Measurements from ENCODE around the gene LRRK1.
A peak's percentile ranks its signal among the peaks of the same experiment; 100 is the strongest.
"Not testable (repeated sequence)": the region's sequence is repeated elsewhere in the genome, so short reads cannot be mapped to it uniquely, and the experiment has no call there.

Gene LRRK1

DNA sequence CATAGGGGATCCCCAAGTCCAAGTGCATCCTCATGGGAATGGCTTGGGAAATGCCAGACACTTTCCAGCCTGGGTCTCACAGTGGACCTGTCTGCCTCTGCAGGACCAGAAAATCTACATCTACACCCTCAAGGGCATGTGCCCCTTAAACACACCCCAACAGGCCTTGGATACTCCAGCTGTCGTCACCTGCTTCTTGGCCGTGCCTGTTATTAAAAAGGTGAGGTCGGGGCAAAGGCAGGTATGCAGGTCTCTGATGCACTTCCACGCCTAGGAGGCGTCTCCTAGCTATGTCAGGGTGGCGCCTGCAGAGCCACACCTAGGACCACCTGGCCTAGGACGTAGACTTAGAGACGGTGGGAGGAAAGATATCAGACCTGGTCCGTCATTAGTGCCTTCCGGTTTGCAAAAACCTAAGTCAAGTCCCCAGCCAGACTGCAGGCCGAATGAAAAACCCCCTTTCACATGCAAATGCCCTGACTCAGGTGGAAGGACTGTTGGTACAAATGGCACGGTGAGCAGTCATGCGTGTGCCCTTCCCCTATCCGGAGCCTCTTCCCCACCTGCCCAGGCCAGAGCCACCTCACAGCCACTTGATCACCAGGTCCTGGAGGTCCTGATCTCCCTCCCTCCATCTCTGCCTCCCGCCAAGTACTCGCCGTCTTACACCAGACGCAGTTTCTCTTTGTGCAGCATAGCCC, 143.5 kb downstream of the LRRK1 start:
- DNase-seq: no peak

DNA sequence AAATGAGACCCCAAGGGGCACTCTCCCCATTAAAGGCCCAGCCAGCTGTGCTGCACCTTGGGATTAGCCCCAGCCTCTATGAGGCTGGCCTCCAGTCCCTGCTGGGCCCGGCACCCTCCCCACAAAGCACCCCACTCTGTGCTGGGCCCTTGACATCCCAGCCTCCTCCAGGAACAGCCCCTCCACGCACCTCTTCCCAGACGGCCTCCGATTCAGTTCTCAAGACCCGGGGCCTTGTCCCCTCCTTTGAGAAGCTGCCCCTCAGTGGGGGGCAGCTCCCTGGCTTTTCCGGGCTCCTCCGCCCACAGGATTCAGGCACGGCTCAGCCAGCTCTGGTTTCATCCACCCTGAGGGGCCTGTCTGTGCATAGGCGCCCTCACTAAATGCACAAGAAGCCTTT, 144.1 kb downstream of the LRRK1 start:
- DNase-seq: no peak

DNA sequence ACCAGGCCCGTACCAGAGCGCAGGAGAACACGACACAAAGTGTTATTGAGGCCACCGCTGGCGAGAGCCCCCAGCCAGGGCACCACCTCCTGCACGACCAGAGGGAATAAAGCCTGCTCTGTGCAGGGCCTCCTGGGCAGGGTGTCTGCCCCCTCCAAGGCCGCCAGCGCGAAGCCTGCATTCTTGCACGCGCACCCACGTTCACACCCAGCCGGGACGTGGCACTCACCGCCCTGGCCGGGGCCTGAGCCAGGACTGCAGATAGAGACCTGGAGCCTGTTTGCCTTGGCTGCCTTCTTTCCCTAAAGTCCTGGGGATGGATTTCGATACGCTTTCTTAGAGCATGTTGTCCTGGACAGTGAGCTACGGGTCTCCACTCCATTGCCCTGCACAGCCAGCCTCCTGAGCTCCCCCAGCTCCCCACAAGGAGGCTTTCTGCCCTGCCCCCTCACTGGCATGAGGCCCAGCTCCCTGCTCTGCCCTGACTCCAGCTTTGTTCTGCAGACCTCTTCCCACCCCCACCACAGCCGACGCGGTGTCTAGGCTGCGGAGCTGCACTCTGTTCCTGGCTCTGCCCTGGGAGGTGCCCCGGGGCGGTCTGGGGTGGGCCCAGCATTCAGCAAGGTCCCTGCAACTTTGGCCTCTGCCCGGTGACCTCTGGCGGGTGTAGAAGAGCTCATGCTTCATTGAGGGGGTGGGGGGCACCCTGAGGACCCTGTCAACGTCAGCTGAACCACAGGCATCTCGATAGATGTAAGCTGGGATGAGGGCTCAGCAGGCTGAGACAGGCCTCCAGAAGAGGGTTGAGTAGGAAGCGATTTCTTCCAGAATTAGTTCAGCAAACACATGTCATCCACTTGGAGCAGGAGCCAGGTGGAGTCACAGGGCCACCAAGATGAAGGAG, 145.0 kb downstream of the LRRK1 start:
- no peak for DNase-seq

DNA sequence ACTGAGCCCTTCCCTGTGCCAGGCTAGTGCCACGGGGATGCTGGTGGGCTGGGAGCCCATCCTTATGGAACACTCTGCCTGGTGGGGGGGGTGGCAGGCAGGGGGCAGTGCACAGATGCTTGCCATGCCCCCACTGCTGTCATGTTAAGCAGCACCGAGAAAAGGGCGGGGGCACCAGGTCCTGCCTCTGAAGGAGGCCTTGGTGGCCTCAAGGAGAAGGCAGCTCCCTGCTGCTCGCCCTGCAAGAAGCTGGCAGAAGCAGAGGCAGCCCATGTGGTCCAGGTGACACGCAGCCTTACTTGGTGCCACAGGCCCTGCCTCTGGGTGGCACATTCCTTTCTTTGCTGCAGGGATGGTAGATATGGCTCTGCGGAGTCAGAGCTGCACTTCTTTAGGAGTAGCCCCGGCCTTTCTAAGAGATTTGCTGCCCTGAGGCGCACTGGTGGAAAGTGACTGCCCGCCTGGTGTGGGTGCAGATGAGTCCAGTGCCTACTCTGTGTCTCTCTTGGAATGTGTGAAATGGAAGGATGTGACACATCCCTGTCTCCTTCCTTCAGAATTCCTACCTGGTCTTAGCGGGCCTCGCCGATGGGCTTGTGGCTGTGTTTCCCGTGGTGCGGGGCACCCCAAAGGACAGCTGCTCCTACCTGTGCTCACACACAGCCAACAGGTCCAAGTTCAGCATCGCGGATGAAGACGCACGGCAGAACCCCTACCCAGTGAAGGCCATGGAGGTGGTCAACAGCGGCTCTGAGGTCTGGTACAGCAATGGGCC, 145.8 kb downstream of the LRRK1 start:
- no peak for DNase-seq

DNA sequence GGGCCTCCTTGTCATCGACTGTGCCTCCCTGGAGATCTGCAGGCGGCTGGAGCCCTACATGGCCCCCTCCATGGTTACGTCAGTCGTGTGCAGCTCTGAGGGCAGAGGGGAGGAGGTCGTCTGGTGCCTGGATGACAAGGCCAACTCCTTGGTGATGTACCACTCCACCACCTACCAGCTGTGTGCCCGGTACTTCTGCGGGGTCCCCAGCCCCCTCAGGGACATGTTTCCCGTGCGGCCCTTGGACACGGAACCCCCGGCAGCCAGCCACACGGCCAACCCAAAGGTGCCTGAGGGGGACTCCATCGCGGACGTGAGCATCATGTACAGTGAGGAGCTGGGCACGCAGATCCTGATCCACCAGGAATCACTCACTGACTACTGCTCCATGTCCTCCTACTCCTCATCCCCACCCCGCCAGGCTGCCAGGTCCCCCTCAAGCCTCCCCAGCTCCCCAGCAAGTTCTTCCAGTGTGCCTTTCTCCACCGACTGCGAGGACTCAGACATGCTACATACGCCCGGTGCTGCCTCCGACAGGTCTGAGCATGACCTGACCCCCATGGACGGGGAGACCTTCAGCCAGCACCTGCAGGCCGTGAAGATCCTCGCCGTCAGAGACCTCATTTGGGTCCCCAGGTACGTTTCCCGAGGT, 146.5 kb downstream of the LRRK1 start:
- no peak for DNase-seq

DNA sequence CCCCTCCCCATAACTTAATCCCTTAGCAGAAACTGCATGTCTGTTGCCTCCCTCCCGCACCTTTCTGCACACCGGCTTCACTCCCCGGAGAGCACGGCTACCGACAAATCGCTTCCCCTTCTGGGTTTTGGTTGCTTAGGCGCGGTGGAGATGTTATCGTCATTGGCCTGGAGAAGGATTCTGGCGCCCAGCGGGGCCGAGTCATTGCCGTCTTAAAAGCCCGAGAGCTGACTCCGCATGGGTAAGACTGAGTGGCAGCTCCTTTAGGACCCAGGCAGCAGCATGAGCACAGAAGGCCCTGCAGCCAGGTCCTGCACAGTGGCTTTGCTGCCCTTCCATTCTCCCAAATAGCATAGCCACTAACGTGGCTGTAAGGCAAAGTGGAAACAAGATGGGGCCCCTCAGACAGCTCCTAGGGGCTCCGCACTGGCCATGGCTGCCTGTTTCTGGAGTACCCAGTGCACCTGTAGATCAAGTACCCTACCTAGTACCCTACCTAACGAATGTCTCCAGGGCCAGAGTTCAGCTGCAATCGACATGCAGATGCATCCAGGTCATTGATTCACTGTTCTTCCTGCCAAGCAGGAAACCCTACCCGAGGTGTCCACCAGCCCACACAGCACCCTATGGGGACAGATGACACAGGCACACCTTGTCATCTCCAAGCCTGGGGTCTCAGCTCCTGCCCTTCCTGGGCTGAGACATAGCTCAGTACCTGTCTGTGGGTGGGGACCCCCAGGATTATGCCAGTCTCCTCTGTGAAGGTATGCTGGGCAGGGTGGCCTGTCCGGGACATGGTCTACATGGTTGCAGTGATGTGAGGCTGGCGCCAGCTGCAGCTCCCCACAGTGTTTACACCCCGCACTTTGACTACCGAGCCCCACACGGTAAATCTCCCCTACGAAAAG, 147.6 kb downstream of the LRRK1 start:
- DNase-seq: no peak

DNA sequence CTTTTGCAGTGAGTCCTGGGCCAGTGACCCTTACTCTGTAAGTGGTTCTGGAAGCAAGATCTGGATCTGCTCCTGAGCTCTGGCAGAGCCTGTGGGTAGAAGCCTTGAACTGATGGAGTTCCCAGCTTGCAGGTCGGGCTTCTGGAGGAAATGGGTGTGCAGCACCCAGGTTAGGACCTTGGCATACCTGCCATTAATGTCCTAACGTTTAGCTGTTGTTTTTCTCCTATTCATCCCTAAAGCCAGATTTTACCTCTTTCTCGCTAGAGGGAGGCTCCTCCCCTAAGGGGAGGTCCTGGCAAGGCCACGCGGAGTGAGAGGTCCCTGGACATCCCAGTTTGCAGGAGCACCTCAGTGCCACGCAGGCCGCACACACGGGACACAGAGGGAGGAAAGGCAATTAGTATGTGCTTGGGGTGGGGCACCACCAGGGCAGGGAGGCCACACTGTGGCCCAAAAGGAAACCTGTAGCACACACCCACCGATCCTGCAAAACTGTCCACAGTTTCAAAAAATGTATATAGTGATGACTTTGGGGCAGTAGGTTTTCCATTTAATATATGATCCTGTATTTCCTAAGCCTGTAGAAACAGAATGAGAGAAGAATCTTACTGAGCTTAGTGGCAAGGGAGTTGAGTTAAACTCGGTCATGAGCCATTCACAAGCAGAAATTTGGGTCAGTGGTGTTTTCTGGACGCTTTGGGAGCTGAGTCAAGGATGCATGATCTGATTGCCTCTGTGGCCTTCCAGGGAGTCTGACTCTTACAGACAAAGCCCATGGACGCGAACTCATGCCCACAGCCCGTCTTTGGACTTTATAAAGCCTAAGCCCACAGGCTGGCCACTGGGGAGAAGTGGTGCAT, 148.7 kb downstream of the LRRK1 start:
- DNase-seq: no peak

DNA sequence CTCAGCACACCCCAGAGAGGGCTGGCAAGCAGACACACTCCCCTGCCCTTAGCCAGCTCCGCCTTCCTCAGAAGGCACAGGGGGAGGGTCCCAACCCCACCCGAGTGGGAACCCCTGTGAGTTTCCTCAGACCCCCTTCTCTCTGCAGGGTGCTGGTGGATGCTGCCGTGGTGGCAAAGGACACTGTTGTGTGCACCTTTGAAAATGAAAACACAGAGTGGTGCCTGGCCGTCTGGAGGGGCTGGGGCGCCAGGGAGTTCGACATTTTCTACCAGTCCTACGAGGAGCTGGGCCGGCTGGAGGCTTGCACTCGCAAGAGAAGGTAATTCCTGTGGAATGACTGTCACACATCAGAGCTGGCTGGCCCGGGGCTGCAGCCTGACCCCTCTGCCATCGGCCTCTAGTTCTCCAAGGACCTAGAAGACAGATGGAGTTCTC, 149.4 kb downstream of the LRRK1 start:
- DNase-seq: no peak

DNA sequence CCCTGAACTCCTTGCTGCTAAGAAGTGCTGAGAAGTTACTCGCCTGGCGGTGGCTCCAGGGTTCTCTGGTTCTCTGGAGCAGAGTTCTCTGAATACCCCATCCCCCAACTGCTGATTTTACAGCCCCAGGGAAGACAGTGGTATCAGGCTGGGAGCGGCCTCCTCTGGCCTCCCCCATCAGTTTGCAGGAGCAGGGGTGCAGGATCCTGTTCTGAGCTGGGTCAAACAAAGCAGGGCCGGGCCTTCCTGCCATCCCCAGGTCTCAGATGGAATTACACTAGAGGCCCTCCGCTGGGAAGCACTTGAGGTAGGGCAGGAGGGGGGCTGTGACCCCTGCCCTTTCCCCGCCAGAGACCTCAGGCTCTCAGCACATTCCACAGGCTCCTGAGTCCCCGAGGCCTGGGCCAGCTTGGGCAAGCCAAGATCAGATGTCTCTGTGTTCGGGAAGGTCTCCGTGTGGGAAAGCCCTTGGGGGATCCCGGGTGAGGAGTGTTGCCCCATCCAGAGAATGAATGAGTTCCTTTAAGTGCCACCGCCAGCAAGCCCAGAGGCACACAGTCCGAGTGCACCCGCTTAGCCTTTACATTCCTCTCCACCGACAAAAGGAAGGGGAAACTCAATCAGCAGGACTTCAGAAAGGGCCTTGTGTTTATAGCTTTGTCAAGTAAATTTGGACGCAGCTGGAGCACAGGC, 149.9 kb downstream of the LRRK1 start:
- no peak for DNase-seq

DNA sequence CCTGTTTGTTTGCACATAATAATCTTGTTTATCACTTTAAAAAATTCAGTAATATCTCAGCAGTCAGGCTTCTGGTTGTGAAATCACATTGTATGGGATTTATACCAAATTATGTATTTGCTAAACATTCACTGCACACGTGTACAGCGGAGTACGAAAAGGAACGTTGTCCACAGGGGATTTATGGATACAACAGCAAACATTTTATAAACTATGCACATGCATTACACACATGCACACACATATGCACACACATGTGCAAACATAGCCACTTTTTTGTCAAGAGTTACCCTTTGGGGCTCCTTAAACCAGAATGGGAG, 150.5 kb downstream of the LRRK1 start:
- DNase-seq: no peak

DNA sequence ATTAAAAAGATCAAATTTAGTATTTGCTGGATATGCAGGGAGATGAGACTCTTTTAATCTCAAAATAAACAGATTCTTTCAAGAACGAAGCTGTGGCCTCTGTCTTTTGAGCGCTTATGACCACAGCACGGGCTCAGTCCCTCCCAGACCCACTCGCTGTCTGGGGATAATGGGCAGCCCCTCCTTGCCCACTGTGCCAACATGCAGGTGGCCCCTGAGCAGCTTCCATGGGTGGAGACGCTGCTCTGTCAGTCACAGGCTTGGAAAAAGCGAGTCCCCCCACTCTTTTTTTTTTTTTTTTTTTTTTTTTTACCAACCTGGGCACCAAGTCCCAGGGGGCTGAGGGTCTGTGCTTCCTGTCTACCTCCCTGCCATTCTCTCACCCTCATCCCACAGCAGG, 150.9 kb downstream of the LRRK1 start:
- no peak for DNase-seq

DNA sequence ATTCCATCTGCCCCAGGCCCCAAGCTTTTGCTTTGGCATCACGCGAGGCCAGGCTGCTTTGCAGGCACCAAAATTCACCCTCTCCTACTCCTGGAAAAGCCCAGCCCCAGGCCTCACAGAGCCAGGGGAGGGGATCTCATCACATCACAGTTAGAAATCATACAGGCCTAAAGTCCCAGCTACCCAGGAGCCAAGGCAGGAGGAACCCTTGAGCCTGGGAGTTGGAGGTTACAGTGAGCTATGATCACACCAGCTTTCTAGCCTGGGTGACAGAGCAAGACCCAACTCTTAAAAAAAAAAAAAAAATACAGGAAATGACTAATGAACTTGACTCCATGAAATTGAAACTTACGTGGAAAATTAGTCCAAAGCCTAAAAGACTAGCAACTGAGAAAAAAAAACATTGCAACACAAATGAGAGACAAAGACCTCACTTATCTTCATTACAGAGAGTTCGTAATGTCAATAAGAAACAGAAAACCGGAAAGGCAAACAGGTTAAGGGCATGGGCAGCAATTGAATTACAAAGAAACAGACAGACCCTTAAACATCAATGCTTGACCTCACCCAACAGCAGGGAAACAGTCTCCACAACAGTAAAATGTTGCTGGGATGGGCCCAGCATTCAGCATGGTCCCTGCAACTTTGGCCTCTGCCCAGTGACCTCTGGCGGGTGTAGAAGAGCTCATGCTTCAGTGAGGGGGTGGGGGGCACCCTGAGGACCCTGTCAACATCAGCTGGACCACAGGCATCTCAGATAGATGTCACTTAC, 151.5 kb downstream of the LRRK1 start:
- peak; percentile 28 for DNase-seq

DNA sequence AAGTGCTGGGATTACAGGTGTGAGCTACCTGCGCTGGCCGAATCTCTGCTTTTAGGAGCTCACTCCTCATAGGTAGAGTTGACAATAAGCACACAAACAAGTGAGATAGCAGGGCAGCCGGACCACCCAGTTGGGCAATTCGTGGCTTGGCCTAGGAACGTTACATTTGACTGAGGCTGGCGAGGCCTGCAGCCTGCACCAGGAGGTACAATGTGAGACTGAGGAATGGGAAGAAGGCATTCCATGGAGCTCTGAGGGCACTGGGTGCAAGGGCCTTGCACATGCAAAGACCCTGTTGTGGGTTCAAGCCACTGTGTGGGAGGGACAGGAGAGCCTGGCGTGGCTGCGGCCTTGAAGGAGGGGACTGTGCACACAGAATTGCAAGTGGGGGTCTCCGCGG, 152.5 kb downstream of the LRRK1 start:
- DNase-seq: no peak

DNA sequence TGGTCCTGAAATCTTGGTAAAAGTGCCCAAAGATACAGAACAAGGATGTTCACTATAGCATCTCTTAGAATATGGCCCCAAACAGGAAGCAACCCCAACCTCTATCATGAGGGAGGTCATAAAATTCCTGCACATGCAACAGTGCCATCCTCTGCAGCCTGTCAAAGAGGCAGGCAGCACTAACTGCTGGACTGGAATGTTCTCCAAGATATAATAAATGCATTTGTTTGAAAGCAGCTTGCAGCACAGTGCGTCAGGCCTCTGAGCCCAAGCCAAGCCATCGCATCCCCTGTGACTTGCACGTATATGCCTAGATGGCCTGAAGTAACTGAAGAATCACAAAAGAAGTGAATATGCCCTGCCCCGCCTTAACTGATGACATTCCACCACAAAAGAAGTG, 153.1 kb downstream of the LRRK1 start:
- DNase-seq: not testable (repeated sequence)

DNA sequence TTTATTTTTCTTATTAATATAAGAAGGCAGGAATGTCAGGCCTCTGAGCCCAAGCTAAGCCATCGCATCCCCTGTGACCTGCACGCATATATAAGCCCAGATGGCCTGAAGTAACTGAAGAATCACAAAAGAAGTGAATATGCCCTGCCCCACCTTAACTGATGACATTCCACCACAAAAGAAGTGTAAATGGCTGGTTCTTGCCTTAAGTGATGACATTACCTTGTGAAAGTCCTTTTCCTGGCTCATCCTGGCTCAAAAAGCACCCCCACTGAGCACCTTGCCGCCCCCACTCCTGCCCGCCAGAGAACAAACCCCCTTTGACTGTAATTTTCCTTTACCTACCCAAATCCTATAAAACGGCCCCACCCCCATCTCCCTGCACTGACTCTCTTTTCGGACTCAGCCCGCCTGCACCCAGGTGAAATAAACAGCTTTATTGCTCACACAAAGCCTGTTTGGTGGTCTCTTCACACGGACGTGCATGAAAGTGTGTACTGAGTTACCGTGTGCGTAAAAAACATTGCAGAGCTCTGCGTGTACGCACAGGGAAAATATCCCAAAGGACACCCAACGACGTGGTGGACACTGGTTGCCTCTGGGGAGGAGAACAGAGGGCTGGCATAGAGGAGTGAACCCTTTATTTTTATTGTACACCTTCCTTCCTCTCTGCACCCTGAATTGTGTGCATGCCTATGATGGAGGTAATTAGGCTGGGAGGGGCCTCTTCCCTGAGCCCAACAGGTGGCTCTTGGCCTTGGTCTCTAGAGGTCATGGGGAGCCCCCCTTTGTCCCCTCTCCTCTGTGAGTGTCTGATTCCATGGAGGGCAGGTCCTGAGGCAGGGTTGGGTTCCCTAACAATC, 158.9 kb downstream of the LRRK1 start:
- not testable (repeated sequence) for DNase-seq

DNA sequence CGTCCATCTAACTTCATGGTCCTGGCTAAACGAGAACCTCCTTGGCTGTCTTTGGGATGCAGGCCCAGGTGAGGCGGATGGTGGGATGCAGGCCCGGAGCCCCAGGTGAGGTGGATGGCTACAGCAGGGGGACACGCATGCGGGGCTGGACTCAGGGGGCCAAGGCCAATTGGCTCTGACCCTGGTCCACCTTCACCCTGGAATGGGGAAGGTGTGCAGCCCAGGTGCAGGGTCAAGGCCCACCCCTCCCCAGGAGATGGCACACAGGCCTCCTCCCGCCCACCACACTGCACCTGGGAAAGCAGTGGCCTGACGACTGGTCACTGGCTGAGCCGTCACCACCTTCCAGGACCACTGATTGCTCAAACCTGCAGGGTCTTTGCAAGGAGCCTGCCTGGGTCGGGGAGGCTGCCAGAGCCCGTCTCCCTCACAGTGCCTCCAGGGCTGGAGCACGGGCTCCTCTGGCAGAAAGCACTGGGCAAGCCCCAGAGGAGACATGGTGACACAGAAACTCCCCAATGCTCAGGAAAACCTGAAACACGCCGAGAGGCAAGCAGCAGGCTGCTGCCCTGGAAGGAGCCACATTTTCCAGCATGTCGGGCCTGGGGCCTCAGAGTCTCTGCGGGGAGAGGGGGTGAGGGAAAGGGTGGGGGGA, 159.6 kb downstream of the LRRK1 start:
- DNase-seq: no peak

DNA sequence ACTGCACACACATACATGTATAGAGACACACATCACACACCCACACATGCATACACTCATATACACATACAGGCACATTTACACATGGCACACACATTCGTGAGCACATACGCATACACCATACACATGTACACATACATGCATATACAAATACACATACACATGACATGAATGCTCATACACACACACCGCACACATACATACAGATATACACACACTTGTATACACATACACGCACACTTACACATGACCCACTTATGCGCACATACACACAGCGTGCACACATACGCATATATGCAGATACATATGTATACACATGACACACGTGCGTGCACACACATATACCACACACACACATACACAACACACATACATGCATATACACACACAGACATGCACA, 162.7 kb downstream of the LRRK1 start:
- no peak for DNase-seq

All from activated CD4-positive, alpha-beta T cell treated with anti-CD3 and anti-CD28 coated beads, Interleukin-2, Interleukin-6, amounts not matched to agents 100 ng/mL and 50 ng/mL, durations not matched to agents 16 hours and 8 hours (primary cell).